WTC11 (cell line): Measurements from ENCODE around the gene KBTBD12. TPM values are rescaled to one million over a fixed set of nuclear protein-coding genes. Genes with fewer than 3 reads are reported as not detected.

ENCODE experiments used
- ATAC-seq: fragments of 200-7000 bp; cut with Tn5 transposase; 2 replicates; pipeline ENCODE4 v1.10.0; 2021; ENCODE audit warnings: mild to moderate bottlenecking, moderate library complexity
- CTCF ChIA-PET: fragments of 300-600 bp; sonication (Branson Sonifier 250); formaldehyde crosslinking; loops from one replicate; lab custom pipeline; 2021; ENCODE audit warnings: antibody characterized with exemption; lab: Charles Lee
- POLR2A ChIA-PET: fragments of 350-600 bp; sonication (Branson Sonifier 250); formaldehyde crosslinking; loops from one replicate; lab custom pipeline; 2021; ENCODE audit warnings: antibody characterized with exemption; lab: Charles Lee
- DNase-seq: peaks from one replicate; pipeline ENCODE4 v3.0.0; 2021; ENCODE audit warnings: low spot score
- H3K27ac Mint-ChIP-seq: 2 replicates; pipeline ENCODE4 v1.8.0; 2021; ENCODE audit warnings: mixed read lengths
- H3K27me3 Mint-ChIP-seq: 2 replicates; pipeline ENCODE4 v1.8.0; 2021; ENCODE audit warnings: low read depth, mild to moderate bottlenecking, moderate library complexity, mixed read lengths
- H3K36me3 Mint-ChIP-seq: 2 replicates; pipeline ENCODE4 v1.8.0; 2021; ENCODE audit warnings: mixed read lengths
- H3K4me1 Mint-ChIP-seq: 2 replicates; pipeline ENCODE4 v1.8.0; 2022; ENCODE audit warnings: mixed read lengths
- H3K4me3 Mint-ChIP-seq: 2 replicates; pipeline ENCODE4 v1.8.0; 2021; ENCODE audit warnings: mild to moderate bottlenecking, moderate library complexity, mixed read lengths
- H3K9me3 Mint-ChIP-seq: 2 replicates; pipeline ENCODE4 v1.8.0; 2021; ENCODE audit warnings: mixed read lengths
- AFF4 ChIP-seq: sonication (generic); formaldehyde crosslinking; IDR thresholded peaks from 2 replicates; pipeline ENCODE4 v1.8.1; 2023; ENCODE audit warnings: mild to moderate bottlenecking, missing genetic modification reagents, borderline replicate concordance
- AR ChIP-seq: fragments of 250-450 bp; sonication (Bioruptor Pico); IDR thresholded peaks from 2 replicates; pipeline ENCODE4 v1.9.0; 2021; ENCODE audit warnings: mild to moderate bottlenecking
- ATF6 ChIP-seq: sonication (generic); formaldehyde crosslinking; IDR thresholded peaks from 2 replicates; pipeline ENCODE4 v1.8.1; 2023; ENCODE audit warnings: mild to moderate bottlenecking, missing genetic modification reagents
- CDX4 ChIP-seq: fragments of 250-450 bp; sonication (Bioruptor Pico); IDR thresholded peaks from 2 replicates; pipeline ENCODE4 v1.9.0; 2021; ENCODE audit warnings: moderate library complexity, mild to moderate bottlenecking, inconsistent platforms, borderline replicate concordance
- FOXK1 ChIP-seq: sonication (generic); formaldehyde crosslinking; IDR thresholded peaks from 2 replicates; pipeline ENCODE4 v1.8.0; 2022; ENCODE audit warnings: mild to moderate bottlenecking, moderate library complexity, missing genetic modification reagents
- FOXP4 ChIP-seq: sonication (generic); formaldehyde crosslinking; IDR thresholded peaks from 2 replicates; pipeline ENCODE4 v1.8.0; 2022; ENCODE audit warnings: mild to moderate bottlenecking, missing genetic modification reagents
- HMGXB4 ChIP-seq: sonication (generic); formaldehyde crosslinking; IDR thresholded peaks from 2 replicates; pipeline ENCODE4 v1.8.1; 2023; ENCODE audit warnings: mild to moderate bottlenecking, moderate library complexity, missing genetic modification reagents
- IRF1 ChIP-seq: sonication (generic); formaldehyde crosslinking; IDR thresholded peaks from 2 replicates; pipeline ENCODE4 v1.8.0; 2023; ENCODE audit warnings: missing genetic modification reagents
- IRF2 ChIP-seq: sonication (generic); formaldehyde crosslinking; IDR thresholded peaks from 2 replicates; pipeline ENCODE4 v1.8.0; 2022; ENCODE audit warnings: low read depth, missing genetic modification reagents, borderline replicate concordance
- KAT7 ChIP-seq: sonication (generic); formaldehyde crosslinking; IDR thresholded peaks from 2 replicates; pipeline ENCODE4 v1.8.1; 2023; ENCODE audit warnings: missing genetic modification reagents, mild to moderate bottlenecking, borderline replicate concordance
- MAX ChIP-seq: sonication (generic); formaldehyde crosslinking; IDR thresholded peaks from 2 replicates; pipeline ENCODE4 v1.8.0; 2022; ENCODE audit warnings: mild to moderate bottlenecking, missing genetic modification reagents
- MLX ChIP-seq: sonication (generic); formaldehyde crosslinking; IDR thresholded peaks from 2 replicates; pipeline ENCODE4 v1.8.1; 2023; ENCODE audit warnings: mild to moderate bottlenecking, missing genetic modification reagents, moderate library complexity
- NFATC4 ChIP-seq: fragments of 250-450 bp; sonication (Bioruptor Pico); IDR thresholded peaks from 2 replicates; pipeline ENCODE4 v1.9.0; 2021; ENCODE audit warnings: mild to moderate bottlenecking
- NR1H2 ChIP-seq: sonication (generic); formaldehyde crosslinking; IDR thresholded peaks from 2 replicates; pipeline ENCODE4 v1.9.0; 2021; ENCODE audit warnings: mild to moderate bottlenecking, moderate library complexity, missing genetic modification reagents
- NR2C2 ChIP-seq: sonication (generic); formaldehyde crosslinking; IDR thresholded peaks from 2 replicates; pipeline ENCODE4 v1.8.0; 2022; ENCODE audit warnings: mild to moderate bottlenecking, missing genetic modification reagents
- SP1 ChIP-seq: sonication (generic); formaldehyde crosslinking; conservative IDR thresholded peaks from 2 replicates; pipeline ENCODE4 v1.8.1; 2022; ENCODE audit warnings: missing genetic modification reagents
- TCF7 ChIP-seq: sonication (generic); formaldehyde crosslinking; IDR thresholded peaks from 2 replicates; pipeline ENCODE4 v1.8.0; 2022; ENCODE audit warnings: mild to moderate bottlenecking, low read depth, missing genetic modification reagents, moderate library complexity
- TP53 ChIP-seq: sonication (generic); formaldehyde crosslinking; IDR thresholded peaks from 2 replicates; pipeline ENCODE4 v1.8.1; 2023; ENCODE audit warnings: mild to moderate bottlenecking, missing genetic modification reagents
- ZBTB21 ChIP-seq: sonication (generic); formaldehyde crosslinking; IDR thresholded peaks from 2 replicates; pipeline ENCODE4 v1.8.1; 2023; ENCODE audit warnings: mild to moderate bottlenecking, missing genetic modification reagents, borderline replicate concordance
- ZNF512 ChIP-seq: sonication (generic); formaldehyde crosslinking; IDR thresholded peaks from 2 replicates; pipeline ENCODE4 v1.8.1; 2022; ENCODE audit warnings: missing genetic modification reagents, borderline replicate concordance
- total RNA-seq: library from RNA; stranded (reverse); gene quantifications from 3 replicates; pipeline ENCODE4 v1.2.3, GENCODE V29; 2021

The KBTBD12 gene
- total RNA-seq, 1 experiment from 2014 or later = 0.22 TPM

- no peak for TF ChIP-seq AR (CRISPR knock-in tag)
- no peak for TF ChIP-seq ATF6
- no peak for TF ChIP-seq NFATC4
- no peak for TF ChIP-seq CDX4
- TF ChIP-seq IRF1 (CRISPR knock-in tag) = no peak
- no peak for TF ChIP-seq FOXK1 (CRISPR knock-in tag)
- TF ChIP-seq MLX (CRISPR knock-in tag) = no peak
- TF ChIP-seq HMGXB4 (CRISPR knock-in tag) = no peak
These were observed 18.4 kb downstream of the KBTBD12 start (continued) for GRCh38 chr3:127933396-127933795.

- peaks cover 12% of the 10 kb centered on the region for H3K9me3 Mint-ChIP-seq
- H3K27ac Mint-ChIP-seq = no peak overlapping the region
- no peaks in the 10 kb centered on the region for H3K4me1 Mint-ChIP-seq
- H3K4me3 Mint-ChIP-seq = no peak overlapping the region
- no peak for ATAC-seq
- no peaks in the 10 kb centered on the region for H3K36me3 Mint-ChIP-seq
- H3K27me3 Mint-ChIP-seq = peaks cover 2% of the 10 kb centered on the region; the same call in 1 of the 2 replicates
- CTCF ChIA-PET = interaction anchor here (1.0 kb wide), 1 partner anchor 260 kb away, joined by 3 read pairs; no protein-coding TSS in a partner anchor
- POLR2A ChIA-PET = no interaction called here
- no peak for DNase-seq
- TF ChIP-seq TP53 (CRISPR knock-in tag) = no peak
- TF ChIP-seq KAT7 = no peak
- TF ChIP-seq AFF4 (CRISPR knock-in tag) = no peak
- no peak for TF ChIP-seq IRF2 (CRISPR knock-in tag)
- no peak for TF ChIP-seq ZBTB21 (CRISPR knock-in tag)
- TF ChIP-seq FOXP4 (CRISPR knock-in tag) = no peak
- no peak for TF ChIP-seq MAX
- TF ChIP-seq NR1H2 (CRISPR knock-in tag) = no peak
- TF ChIP-seq SP1 (CRISPR knock-in tag) = no peak
- no peak for TF ChIP-seq ZNF512 (CRISPR knock-in tag)
- TF ChIP-seq TCF7 (CRISPR knock-in tag) = no peak
- no peak for TF ChIP-seq NR2C2 (CRISPR knock-in tag)
These were observed 23.8 kb downstream of the KBTBD12 start for GRCh38 chr3:127938800-127939199.
